GM12801 (cell line): ENCODE results near the gene SRRD.

Experiments
- CTCF ChIP-seq: IDR thresholded peaks from one replicate; pipeline ENCODE4 v1.5.1; 2011; ENCODE audit warnings: control low read depth; ENCODE audit not compliant: insufficient read length; ENCODE audit errors: extremely low read depth

Gene SRRD

DNA sequence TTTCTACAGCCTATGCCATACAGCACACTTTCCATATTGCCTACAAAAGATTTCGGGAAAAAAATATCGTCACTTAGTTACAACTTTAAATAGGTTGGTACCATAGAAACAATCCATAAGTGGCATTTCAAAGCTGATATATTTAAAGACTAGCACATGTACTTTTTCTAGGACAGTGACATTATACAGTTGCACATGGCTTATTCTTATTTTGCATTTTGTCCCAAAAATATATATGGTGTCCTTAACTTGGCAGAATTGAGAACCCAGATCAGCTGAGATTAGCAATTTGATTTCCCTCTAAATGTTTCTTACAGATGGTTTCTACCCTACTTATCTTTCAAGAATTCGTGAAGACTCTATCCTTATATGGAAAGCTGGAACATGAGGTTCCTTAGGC, 32.3 kb downstream of the SRRD start:
- TF ChIP-seq CTCF = no peak

DNA sequence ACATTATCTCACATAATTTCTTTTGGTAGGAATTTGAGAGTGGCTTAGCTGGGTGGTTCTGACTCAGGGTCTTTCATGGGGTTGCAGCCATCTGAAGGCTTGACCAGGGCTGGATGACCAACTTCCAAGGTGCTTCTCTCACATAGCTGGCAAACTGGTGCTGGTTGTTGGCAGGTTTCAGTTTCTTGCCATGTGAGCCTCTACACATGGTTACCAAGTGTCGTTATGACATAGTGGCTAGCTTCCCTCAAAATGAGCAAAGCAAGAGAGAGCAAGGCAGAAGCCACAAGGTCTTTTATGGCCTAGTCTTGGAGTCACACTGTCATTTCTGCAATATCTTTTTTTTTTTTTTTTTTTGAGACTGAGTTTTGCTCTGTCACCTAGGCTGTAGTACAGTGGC, 32.8 kb downstream of the SRRD start:
- TF ChIP-seq CTCF = no peak

GRCh38 chr22:26517429-26517828, 33.8 kb downstream of the SRRD start:
- no peak for TF ChIP-seq CTCF

GRCh38 chr22:26522012-26522411, 38.3 kb downstream of the SRRD start:
- TF ChIP-seq CTCF = no peak

- TF ChIP-seq CTCF = no peak
Measured at GRCh38 chr22:26522592-26522991, 38.9 kb downstream of the SRRD start.

DNA sequence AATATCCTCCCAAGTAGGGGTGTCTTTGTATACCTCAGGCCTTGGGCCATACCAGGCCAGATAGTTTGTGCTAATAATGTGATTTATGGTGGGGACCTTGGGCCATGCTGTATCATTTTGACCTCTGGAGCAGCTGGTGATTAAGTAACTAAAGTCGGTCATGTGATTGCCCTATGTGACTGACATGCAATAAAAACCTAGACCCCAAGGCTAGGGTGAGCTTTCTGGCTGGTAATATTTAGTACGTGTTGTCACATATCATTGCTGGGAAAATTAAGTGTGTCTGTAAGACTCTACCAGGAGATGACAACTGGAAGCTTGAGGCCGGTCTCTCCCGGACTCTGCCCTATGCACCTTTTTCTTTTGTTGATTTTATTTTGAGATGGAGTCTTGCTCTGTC, 41.2 kb downstream of the SRRD start:
- TF ChIP-seq CTCF = no peak

GRCh38 chr22:26525946-26526564, 42.4 kb downstream of the SRRD start:
- no peak for TF ChIP-seq CTCF
